Measurements from ENCODE around the gene MDN1.
"Not testable (repeated sequence)": the region's sequence is repeated elsewhere in the genome, so short reads cannot be mapped to it uniquely, and the experiment has no call there.

Gene MDN1, protein sequence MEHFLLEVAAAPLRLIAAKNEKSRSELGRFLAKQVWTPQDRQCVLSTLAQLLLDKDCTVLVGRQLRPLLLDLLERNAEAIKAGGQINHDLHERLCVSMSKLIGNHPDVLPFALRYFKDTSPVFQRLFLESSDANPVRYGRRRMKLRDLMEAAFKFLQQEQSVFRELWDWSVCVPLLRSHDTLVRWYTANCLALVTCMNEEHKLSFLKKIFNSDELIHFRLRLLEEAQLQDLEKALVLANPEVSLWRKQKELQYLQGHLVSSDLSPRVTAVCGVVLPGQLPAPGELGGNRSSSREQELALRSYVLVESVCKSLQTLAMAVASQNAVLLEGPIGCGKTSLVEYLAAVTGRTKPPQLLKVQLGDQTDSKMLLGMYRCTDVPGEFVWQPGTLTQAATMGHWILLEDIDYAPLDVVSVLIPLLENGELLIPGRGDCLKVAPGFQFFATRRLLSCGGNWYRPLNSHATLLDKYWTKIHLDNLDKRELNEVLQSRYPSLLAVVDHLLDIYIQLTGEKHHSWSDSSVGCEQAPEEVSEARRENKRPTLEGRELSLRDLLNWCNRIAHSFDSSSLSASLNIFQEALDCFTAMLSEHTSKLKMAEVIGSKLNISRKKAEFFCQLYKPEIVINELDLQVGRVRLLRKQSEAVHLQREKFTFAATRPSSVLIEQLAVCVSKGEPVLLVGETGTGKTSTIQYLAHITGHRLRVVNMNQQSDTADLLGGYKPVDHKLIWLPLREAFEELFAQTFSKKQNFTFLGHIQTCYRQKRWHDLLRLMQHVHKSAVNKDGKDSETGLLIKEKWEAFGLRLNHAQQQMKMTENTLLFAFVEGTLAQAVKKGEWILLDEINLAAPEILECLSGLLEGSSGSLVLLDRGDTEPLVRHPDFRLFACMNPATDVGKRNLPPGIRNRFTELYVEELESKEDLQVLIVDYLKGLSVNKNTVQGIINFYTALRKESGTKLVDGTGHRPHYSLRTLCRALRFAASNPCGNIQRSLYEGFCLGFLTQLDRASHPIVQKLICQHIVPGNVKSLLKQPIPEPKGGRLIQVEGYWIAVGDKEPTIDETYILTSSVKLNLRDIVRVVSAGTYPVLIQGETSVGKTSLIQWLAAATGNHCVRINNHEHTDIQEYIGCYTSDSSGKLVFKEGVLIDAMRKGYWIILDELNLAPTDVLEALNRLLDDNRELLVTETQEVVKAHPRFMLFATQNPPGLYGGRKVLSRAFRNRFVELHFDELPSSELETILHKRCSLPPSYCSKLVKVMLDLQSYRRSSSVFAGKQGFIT (N-terminal part only)

DNA sequence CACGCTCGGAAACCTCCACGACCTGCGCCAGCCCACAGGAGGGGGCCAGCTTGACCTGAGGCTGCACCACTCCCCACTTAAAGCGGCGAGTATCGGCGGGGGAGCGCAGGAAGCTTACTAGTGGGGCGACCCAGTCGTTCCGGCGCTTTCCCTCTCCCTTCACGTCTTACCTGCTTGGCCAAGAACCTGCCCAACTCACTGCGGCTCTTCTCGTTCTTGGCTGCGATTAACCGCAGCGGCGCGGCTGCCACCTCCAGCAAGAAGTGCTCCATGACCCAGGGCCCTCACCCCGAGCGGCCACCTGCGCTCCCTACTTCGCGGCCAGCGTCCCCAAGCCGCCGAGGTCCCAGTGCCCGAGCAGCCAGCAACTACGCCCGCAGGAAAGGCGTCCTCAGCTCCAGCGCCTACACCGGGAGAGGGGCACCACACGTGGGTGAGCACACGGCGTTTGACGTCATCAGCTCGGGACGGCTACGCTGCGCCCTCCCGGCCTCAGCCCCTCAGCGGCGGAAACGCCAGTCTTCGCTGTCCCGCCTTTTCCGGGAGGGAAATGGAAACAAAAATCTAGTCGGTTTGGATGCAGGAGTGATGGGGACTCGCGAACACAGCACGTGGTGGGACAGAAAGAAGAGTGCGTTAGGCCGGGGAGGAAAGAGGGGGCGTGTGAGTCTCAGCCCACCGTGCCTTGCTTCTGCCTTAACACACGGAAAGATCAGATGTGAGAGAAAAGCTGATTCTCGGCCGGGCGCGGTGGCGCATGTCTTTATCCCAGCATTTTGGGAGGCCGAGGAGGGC lies at the start of gene MDN1:
Gene MDN1 (minus strand): TSS at position 459 of the 795 bp plus-strand sequence. CDS start 187 bp downstream, at position 272.
- DNase-seq, result peak; percentile 92

DNA sequence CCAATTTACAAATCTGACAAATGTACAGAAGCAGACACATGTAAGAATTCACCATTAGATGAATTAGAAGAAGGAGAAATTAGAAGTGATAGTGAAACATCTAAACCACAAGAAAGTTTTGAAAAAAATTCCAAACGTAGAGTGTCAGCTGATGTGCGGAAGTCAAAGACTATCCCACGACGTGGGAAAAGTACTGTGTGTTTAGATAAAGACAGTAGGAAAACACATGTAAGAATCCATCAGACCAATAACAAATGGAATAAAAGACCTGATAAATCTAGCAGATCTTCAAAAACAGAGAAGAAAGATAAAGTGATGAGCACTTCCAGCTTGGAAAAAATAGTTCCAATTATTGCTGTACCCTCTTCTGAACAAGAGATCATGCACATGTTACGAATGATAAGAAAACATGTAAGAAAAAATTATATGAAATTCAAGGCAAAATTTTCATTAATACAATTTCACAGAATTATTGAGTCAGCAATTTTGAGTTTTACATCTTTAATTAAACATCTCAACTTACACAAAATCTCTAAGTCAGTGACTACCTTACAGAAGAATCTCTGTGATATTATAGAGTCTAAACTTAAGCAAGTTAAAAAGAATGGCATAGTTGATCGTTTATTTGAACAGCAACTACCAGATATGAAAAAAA lies 46.6 kb upstream of the MDN1 start:
- no peak for DNase-seq

DNA sequence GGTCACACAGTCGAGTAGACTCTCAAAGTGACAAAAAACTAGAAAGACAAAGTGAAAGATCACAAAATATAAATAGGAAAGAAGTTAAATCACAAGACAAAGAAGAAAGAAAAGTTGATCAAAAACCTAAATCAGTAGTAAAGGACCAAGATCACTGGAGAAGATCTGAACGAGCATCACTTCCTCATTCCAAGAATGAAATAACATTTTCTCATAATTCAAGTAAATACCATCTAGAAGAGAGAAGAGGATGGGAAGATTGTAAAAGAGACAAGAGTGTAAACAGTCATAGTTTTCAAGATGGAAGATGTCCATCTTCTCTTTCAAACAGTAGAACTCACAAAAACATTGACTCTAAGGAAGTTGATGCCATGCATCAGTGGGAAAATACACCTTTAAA lies 43.1 kb upstream of the MDN1 start:
- no peak for DNase-seq

- no peak for DNase-seq
These were observed 42.7 kb upstream of the MDN1 start for GRCh38 chr6:89862273-89862672.

GRCh38 chr6:89859744-89860143 lies 40.1 kb upstream of the MDN1 start:
- DNase-seq, result no peak

- no peak for DNase-seq
These were observed 38.4 kb upstream of the MDN1 start for GRCh38 chr6:89858041-89858440.

DNA sequence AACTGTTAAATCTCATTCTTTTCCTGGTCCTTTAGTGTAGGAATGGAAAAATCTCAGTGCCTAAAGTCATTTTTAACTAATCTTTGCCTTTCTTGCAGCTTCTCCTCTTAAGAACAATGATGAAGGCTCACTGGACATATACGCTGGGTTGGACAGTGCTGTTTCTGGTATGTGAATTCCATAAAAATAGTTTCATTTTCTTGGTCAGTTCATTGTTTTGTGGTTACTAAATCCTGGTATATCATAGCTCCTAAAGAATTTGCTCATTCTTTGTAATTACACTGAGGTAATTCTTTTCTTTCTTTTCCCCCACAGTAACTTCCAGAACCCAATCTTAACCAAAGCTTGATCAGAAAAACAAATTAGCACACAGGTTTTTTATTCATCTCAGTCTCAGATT lies 33.5 kb upstream of the MDN1 start:
- no peak for DNase-seq

DNA sequence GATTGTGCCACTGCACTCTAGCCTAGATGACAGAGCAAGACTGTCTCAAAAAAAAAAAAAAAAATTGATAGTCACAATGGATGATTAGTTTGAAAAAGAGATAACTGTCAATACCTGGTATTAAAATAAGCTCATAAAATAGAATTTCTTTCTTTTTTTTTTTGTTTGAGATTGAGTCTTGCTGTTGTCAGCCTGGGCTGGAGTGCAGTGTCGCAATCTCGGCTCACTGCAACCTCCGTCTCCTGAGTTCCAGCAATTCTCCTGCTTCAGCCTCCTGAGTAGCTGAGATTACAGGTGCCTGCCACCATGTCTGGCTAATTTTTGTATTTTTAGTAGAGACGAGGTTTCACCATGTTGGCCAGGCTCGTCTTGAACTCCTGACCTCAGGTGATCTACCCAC lies 27.9 kb upstream of the MDN1 start:
- DNase-seq, result not testable (repeated sequence)

- DNase-seq, result no peak
These were observed 23.5 kb upstream of the MDN1 start for GRCh38 chr6:89843070-89843469.

DNA sequence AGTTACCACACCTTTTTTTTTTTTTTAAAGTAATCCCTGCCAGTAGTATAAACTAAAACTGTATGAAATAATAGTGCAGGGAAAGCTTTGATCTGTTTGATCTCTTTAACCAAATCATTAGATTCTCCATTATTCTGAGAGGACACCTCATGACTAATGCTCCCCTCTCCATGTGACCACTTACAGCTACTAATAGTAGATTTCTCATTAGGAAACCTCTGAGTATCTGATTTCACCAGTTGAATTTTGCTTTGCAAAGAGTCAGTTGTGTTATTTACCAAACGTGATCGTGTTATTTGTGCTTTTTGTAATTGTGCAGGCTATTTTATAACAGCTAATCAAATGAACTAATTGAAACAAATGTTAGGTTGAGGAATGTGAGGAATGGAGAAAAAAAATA lies 22.6 kb upstream of the MDN1 start:
- no peak for DNase-seq

- no peak for DNase-seq
These were observed 20.9 kb upstream of the MDN1 start for GRCh38 chr6:89840538-89840937.

GRCh38 chr6:89836639-89837222 lies 17.1 kb upstream of the MDN1 start:
- DNase-seq, result no peak

DNA sequence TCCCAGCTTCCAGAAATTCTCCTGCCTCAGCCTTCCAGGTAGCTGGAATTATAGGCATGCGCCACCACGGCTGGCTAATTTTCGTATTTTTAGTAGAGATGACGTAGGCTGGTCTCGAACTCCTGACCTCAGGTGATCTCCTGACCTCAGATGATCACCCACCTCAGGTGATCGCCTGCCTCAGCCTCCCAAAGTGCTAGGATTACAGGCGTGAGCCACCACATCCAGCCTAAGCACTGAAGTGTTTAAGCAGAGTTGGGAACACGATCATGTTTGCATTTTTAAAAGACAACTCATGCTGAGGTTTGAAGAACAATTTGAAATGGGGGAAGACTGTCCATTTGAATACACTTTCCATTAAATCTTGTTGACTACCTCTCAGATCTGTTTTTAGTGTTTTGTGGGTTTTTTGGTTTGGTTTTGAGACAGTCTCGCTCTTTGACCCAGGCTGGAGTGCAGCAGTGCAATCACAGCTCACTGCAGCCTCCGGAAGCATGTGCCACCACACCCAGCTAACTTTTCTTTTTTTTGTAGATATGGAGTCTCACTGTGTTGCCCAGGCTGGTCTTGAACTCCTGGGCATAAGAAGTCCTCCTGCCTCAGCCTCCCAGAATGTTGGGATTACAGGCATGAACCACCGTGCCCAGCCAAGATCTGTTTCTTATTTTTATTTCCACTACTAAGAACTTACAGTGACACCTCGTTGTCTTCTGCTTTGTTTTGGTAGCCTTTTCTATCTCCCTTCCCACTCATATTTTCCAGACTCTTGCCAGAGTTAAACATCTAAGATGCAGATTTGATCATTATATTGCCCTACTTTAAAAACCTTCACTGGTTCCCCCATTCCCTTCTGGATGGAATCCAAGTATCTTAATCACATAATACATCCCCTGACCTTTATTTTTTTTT lies 15.5 kb upstream of the MDN1 start:
- no peak for DNase-seq

- DNase-seq, result no peak
These were observed 10.7 kb upstream of the MDN1 start for GRCh38 chr6:89830170-89830809.

- DNase-seq, result peak; percentile 97
These were observed 10.0 kb upstream of the MDN1 start, which contains the start of gene CASP8AP2 for GRCh38 chr6:89829472-89830169. Gene CASP8AP2, plus strand, starts transcription at chr6:89829880.

DNA sequence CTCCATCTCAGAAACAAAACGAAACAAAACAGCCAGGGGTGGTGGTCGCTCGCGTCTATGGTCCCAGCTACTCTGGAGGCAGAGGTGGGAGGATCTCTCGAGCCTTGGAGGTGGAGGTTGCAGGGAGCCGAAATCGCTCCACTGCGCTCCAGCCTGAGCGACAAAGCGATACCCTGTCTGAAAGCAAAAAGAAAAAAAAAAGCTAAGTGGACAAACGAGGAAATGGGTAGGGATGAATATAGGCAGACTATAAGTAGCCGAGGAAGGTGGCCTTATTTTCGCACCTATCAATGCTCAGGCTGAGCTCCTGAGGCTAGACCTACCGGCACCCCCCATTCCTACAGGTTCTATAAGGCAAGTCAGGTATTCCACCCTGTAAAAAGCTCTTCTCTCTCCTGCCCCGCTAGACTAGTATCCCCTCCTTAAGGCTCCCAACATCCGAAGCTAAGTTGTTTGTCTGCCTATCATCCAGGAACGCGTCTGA lies 9.4 kb upstream of the MDN1 start:
- no peak for DNase-seq

DNA sequence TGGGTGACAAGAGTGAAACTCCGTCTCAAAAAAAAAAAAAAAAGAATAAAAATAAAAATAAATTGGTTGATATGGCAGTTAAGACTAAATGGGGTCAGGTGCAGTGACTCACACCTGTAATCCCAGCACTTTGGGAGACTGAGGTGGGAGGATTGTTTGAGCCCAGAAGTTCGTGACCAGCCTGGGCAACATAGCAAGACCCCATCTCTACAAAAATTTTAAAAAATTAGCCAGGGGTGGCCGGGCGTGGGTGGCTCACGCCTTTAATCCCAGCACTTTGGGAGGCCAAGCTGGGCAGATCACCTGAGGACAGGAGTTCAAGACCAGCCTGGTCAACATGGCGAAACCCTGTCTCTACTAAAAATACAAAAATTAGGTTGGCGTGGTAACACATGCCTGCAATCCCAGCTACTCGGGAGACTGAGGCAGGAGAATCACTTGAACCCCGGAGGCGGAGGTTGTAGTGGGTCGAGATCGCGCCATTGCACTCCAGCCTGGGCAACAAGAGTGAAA lies 8.9 kb upstream of the MDN1 start:
- DNase-seq, result not testable (repeated sequence)

GRCh38 chr6:89826029-89826528 lies 6.5 kb upstream of the MDN1 start:
- no peak for DNase-seq

Measured in NCI-H1048 (cell line).